ENCODE data around the gene PRDM1.

PRDM1 gene

GRCh38 chr6:106154326-106154725 lies 68.2 kb downstream of the PRDM1 start:
- Histone ChIP-seq H3K27me3 (ENCODE audit: control insufficient read depth in 1 of 2, insufficient read depth in 2 of 2, low read length in 2 of 2) (no peaks in the 10 kb centered on the region), H3K9me3 (ENCODE audit: control insufficient read depth in 2 of 2, low read length in 2 of 2) (no peaks in the 10 kb centered on the region), H3K4me1 (ENCODE audit: control insufficient read depth, insufficient read depth, low read length) (no peaks in the 10 kb centered on the region), H3K36me3 (ENCODE audit: control insufficient read depth in 2 of 2, insufficient read depth in 2 of 2, low read length in 2 of 2) (no peaks in the 10 kb centered on the region), H3K27ac (ENCODE audit: low read length) (no peak overlapping the region), H3K9ac (ENCODE audit: low read length in 2 of 2) (no peak overlapping the region), H3K4me3 (ENCODE audit: low read length in 2 of 2) (no peak overlapping the region)

DNA sequence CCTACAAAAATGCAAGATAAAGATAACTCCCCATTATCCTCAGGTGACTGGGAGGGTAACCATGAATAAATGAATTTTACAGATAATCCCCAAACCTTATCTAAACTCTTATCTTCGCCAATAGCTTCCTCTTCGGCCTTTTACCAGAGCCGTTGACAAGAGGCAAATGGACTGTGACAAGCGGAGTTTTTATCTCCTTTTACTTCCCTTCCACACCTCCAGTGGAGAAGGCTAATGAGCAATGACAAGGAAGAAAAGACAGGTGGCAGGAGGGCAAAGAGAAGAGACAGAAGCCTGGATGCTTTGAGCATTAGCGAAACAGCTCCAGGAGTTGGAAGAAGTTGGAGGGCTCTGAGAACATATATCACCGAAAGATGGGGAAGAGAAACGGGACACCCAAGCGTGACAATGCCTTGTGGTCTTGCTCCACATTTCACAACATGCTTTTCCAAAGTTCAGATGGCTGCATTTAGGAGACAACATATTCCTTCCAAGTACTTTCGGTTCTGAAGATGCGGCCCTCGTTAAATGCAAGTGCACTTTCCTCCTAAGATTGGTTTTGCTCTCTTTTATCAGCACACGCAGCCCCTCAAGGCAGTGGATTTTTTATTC lies 69.2 kb downstream of the PRDM1 start:
- Histone ChIP-seq H3K36me3 (ENCODE audit: control insufficient read depth in 2 of 2, insufficient read depth in 2 of 2, low read length in 2 of 2) (no peaks in the 10 kb centered on the region), H3K9ac (ENCODE audit: low read length in 2 of 2) (no peak overlapping the region), H3K27ac (ENCODE audit: low read length) (no peak overlapping the region), H3K9me3 (ENCODE audit: control insufficient read depth in 2 of 2, low read length in 2 of 2) (no peaks in the 10 kb centered on the region), H3K4me1 (ENCODE audit: control insufficient read depth, insufficient read depth, low read length) (no peaks in the 10 kb centered on the region), H3K4me3 (ENCODE audit: low read length in 2 of 2) (no peak overlapping the region), H3K27me3 (ENCODE audit: control insufficient read depth in 1 of 2, insufficient read depth in 2 of 2, low read length in 2 of 2) (no peaks in the 10 kb centered on the region)

GRCh38 chr6:106156413-106156812 lies 70.3 kb downstream of the PRDM1 start:
- no peak overlapping the region for H3K27ac ChIP-seq (ENCODE audit: low read length)
- H3K4me3 ChIP-seq (ENCODE audit: low read length in 2 of 2), result no peak overlapping the region
- H3K9me3 ChIP-seq (ENCODE audit: control insufficient read depth in 2 of 2, low read length in 2 of 2), result no peaks in the 10 kb centered on the region
- H3K27me3 ChIP-seq (ENCODE audit: control insufficient read depth in 1 of 2, insufficient read depth in 2 of 2, low read length in 2 of 2), result no peaks in the 10 kb centered on the region
- H3K4me1 ChIP-seq (ENCODE audit: control insufficient read depth, insufficient read depth, low read length), result no peaks in the 10 kb centered on the region
- no peaks in the 10 kb centered on the region for H3K36me3 ChIP-seq (ENCODE audit: control insufficient read depth in 2 of 2, insufficient read depth in 2 of 2, low read length in 2 of 2)
- no peak overlapping the region for H3K9ac ChIP-seq (ENCODE audit: low read length in 2 of 2)

GRCh38 chr6:106156863-106157262 lies 70.7 kb downstream of the PRDM1 start:
- H3K36me3 ChIP-seq (ENCODE audit: control insufficient read depth in 2 of 2, insufficient read depth in 2 of 2, low read length in 2 of 2), result no peaks in the 10 kb centered on the region
- no peaks in the 10 kb centered on the region for H3K4me1 ChIP-seq (ENCODE audit: control insufficient read depth, insufficient read depth, low read length)
- no peak overlapping the region for H3K27ac ChIP-seq (ENCODE audit: low read length)
- H3K27me3 ChIP-seq (ENCODE audit: control insufficient read depth in 1 of 2, insufficient read depth in 2 of 2, low read length in 2 of 2), result no peaks in the 10 kb centered on the region
- H3K9me3 ChIP-seq (ENCODE audit: control insufficient read depth in 2 of 2, low read length in 2 of 2), result no peaks in the 10 kb centered on the region
- H3K9ac ChIP-seq (ENCODE audit: low read length in 2 of 2), result no peak overlapping the region
- H3K4me3 ChIP-seq (ENCODE audit: low read length in 2 of 2), result no peak overlapping the region

- no peaks in the 10 kb centered on the region for H3K27me3 ChIP-seq (ENCODE audit: control insufficient read depth in 1 of 2, insufficient read depth in 2 of 2, low read length in 2 of 2)
- no peak overlapping the region for H3K9ac ChIP-seq (ENCODE audit: low read length in 2 of 2)
- H3K4me3 ChIP-seq (ENCODE audit: low read length in 2 of 2), result no peak overlapping the region
- no peaks in the 10 kb centered on the region for H3K4me1 ChIP-seq (ENCODE audit: control insufficient read depth, insufficient read depth, low read length)
- no peaks in the 10 kb centered on the region for H3K36me3 ChIP-seq (ENCODE audit: control insufficient read depth in 2 of 2, insufficient read depth in 2 of 2, low read length in 2 of 2)
- H3K27ac ChIP-seq (ENCODE audit: low read length), result no peak overlapping the region
- H3K9me3 ChIP-seq (ENCODE audit: control insufficient read depth in 2 of 2, low read length in 2 of 2), result no peaks in the 10 kb centered on the region
Measured at GRCh38 chr6:106158816-106159215, 72.7 kb downstream of the PRDM1 start.

Measured in stomach smooth muscle (tissue), 2 donors.